K562 (cell line): ENCODE data around the gene ACP1. TPM values are rescaled to one million over a fixed set of nuclear protein-coding genes. Genes with fewer than 3 reads are reported as not detected.

Source experiments
- polyA plus RNA-seq, 8 experiments: library from polyadenylated mRNA; depleted of rRNA in 4 of 8; stranded (reverse) in 5 of 8; unstranded in 3 of 8; fragments of >200 nt; fragmentation: Nextera tagmentation in 2 of 8; fragmentation: Illumina TruSeq in 1 of 8; extraction: Ambion mirVana in 2 of 8; extraction: Trizol in 1 of 8; gene quantifications; 2 replicates each; pipeline versions ENCODE4 v1.2.1 to v1.2.3, GENCODE V29; 2011 to 2014; ENCODE audit warnings: inconsistent platforms in 1 of 8, missing spikeins in 1 of 8
- total RNA-seq, 7 experiments: library from RNA; depleted of rRNA in 6 of 7; stranded (reverse); fragments of >200 nt in 6 of 7; fragmentation: Illumina TruSeq in 2 of 7; extraction: Trizol in 2 of 7; gene quantifications; 2 replicates each; pipeline versions ENCODE4 v1.2.1 to v1.2.3, GENCODE V29; 2011 to 2021; ENCODE audit warnings: low replicate concordance in 1 of 7
- TF ChIP-seq, protein P1 (sequence below): fragments of 450-650 bp; IDR thresholded peaks from 2 replicates; pipeline ENCODE4 v1.6.1; 2016; ENCODE audit warnings: mild to moderate bottlenecking, moderate library complexity

Gene ACP1
- total and polyA plus RNA-seq, 9 of the 15 experiments (the other 6 are each of a cell fraction or from before 2014, with no cell fraction given), result 139 to 493 (median 189) TPM

DNA sequence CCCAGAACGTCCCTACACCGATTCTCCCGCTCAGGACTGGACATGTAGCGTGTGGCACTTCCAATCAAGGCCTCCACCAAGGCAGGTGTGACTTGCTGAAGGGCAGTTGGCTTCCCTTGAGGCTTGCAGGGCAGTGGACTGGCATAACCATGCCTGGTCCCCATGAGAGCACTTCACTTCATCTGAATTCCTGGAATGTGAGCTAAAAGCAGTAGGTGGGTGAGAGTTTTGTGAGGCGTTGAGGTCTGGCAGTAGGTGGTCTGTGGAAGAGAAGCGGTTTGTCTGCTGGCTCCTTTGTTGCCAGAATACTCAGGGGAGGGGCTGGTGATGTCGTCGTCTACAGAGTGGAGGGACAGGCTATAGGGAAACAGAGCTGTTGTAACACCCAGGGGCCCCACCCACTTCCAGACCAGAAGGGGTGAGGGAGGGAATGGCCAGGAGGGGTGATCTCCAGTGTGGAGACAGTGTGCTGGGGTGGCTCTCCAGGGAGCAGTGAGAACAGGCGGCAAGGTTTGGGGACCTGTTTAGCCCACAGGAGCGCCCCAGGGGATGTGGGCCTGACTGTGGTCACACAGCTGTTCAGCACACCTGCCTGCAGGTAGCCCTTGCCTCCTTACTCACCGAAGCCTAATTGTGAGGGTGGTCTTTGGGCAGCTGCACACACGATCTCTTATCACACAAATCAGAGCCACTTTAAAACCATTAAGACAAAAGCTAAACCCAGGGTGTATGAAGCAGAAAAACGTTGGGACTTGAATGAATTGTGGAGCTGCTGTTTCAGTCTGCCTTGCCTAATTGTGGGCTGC lies 44.6 kb downstream of the ACP1 start (continued):
- TF ChIP-seq, protein P1, sequence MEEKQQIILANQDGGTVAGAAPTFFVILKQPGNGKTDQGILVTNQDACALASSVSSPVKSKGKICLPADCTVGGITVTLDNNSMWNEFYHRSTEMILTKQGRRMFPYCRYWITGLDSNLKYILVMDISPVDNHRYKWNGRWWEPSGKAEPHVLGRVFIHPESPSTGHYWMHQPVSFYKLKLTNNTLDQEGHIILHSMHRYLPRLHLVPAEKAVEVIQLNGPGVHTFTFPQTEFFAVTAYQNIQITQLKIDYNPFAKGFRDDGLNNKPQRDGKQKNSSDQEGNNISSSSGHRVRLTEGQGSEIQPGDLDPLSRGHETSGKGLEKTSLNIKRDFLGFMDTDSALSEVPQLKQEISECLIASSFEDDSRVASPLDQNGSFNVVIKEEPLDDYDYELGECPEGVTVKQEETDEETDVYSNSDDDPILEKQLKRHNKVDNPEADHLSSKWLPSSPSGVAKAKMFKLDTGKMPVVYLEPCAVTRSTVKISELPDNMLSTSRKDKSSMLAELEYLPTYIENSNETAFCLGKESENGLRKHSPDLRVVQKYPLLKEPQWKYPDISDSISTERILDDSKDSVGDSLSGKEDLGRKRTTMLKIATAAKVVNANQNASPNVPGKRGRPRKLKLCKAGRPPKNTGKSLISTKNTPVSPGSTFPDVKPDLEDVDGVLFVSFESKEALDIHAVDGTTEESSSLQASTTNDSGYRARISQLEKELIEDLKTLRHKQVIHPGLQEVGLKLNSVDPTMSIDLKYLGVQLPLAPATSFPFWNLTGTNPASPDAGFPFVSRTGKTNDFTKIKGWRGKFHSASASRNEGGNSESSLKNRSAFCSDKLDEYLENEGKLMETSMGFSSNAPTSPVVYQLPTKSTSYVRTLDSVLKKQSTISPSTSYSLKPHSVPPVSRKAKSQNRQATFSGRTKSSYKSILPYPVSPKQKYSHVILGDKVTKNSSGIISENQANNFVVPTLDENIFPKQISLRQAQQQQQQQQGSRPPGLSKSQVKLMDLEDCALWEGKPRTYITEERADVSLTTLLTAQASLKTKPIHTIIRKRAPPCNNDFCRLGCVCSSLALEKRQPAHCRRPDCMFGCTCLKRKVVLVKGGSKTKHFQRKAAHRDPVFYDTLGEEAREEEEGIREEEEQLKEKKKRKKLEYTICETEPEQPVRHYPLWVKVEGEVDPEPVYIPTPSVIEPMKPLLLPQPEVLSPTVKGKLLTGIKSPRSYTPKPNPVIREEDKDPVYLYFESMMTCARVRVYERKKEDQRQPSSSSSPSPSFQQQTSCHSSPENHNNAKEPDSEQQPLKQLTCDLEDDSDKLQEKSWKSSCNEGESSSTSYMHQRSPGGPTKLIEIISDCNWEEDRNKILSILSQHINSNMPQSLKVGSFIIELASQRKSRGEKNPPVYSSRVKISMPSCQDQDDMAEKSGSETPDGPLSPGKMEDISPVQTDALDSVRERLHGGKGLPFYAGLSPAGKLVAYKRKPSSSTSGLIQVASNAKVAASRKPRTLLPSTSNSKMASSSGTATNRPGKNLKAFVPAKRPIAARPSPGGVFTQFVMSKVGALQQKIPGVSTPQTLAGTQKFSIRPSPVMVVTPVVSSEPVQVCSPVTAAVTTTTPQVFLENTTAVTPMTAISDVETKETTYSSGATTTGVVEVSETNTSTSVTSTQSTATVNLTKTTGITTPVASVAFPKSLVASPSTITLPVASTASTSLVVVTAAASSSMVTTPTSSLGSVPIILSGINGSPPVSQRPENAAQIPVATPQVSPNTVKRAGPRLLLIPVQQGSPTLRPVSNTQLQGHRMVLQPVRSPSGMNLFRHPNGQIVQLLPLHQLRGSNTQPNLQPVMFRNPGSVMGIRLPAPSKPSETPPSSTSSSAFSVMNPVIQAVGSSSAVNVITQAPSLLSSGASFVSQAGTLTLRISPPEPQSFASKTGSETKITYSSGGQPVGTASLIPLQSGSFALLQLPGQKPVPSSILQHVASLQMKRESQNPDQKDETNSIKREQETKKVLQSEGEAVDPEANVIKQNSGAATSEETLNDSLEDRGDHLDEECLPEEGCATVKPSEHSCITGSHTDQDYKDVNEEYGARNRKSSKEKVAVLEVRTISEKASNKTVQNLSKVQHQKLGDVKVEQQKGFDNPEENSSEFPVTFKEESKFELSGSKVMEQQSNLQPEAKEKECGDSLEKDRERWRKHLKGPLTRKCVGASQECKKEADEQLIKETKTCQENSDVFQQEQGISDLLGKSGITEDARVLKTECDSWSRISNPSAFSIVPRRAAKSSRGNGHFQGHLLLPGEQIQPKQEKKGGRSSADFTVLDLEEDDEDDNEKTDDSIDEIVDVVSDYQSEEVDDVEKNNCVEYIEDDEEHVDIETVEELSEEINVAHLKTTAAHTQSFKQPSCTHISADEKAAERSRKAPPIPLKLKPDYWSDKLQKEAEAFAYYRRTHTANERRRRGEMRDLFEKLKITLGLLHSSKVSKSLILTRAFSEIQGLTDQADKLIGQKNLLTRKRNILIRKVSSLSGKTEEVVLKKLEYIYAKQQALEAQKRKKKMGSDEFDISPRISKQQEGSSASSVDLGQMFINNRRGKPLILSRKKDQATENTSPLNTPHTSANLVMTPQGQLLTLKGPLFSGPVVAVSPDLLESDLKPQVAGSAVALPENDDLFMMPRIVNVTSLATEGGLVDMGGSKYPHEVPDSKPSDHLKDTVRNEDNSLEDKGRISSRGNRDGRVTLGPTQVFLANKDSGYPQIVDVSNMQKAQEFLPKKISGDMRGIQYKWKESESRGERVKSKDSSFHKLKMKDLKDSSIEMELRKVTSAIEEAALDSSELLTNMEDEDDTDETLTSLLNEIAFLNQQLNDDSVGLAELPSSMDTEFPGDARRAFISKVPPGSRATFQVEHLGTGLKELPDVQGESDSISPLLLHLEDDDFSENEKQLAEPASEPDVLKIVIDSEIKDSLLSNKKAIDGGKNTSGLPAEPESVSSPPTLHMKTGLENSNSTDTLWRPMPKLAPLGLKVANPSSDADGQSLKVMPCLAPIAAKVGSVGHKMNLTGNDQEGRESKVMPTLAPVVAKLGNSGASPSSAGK, result no peak
